Trophoblast cell (in vitro differentiated cells and primary cell): Measurements from ENCODE around the gene VSTM4.

Experiments
- DNase-seq, 2 donors: peaks; one replicate each; pipeline ENCODE4 v3.0.0-alpha.2; 2016
- H2AFZ ChIP-seq: 2 replicates; pipeline ENCODE4 v1.6.1; 2013; ENCODE audit warnings: low read length, moderate library complexity, mild to moderate bottlenecking; ENCODE audit not compliant: insufficient read depth, poor library complexity
- H2AK5ac ChIP-seq: 2 replicates; pipeline ENCODE4 v1.6.1; 2013; ENCODE audit warnings: mild to moderate bottlenecking, low read length
- H2BK120ac ChIP-seq: 2 replicates; pipeline ENCODE4 v1.6.1; 2013; ENCODE audit warnings: low read length, mild to moderate bottlenecking, moderate library complexity; ENCODE audit not compliant: insufficient read depth, poor library complexity
- H2BK12ac ChIP-seq: 2 replicates; pipeline ENCODE4 v1.6.1; 2013; ENCODE audit warnings: mild to moderate bottlenecking, low read length, moderate library complexity
- H2BK5ac ChIP-seq: 2 replicates; pipeline ENCODE4 v1.6.1; 2013; ENCODE audit warnings: low read length, low read depth, moderate library complexity, mild to moderate bottlenecking; ENCODE audit not compliant: poor library complexity
- H3K14ac ChIP-seq: 2 replicates; pipeline ENCODE4 v1.6.1; 2013; ENCODE audit warnings: mild to moderate bottlenecking, low read length
- H3K18ac ChIP-seq: 2 replicates; pipeline ENCODE4 v1.6.1; 2013; ENCODE audit warnings: mild to moderate bottlenecking, low read length
- H3K23ac ChIP-seq: 2 replicates; pipeline ENCODE4 v1.6.1; 2013; ENCODE audit warnings: low read length
- H3K27ac ChIP-seq: 2 replicates; pipeline ENCODE4 v1.5.1; 2013; ENCODE audit warnings: low read depth, mild to moderate bottlenecking, inconsistent platforms, low read length, moderate library complexity
- H3K27me3 ChIP-seq: 2 replicates; pipeline ENCODE4 v1.6.1; 2013; ENCODE audit warnings: inconsistent platforms, mild to moderate bottlenecking, low read length, moderate library complexity; ENCODE audit not compliant: insufficient read depth
- H3K36me3 ChIP-seq, 2 experiments: 1 replicate in 1 of 2; 2 replicates in 1 of 2; pipeline ENCODE4 v1.6.1; 2013; ENCODE audit warnings: low read length in 2 of 2, mild to moderate bottlenecking in 2 of 2, moderate library complexity in 1 of 2; ENCODE audit not compliant: insufficient read depth in 2 of 2, control insufficient read depth in 1 of 2
- H3K4ac ChIP-seq: 2 replicates; pipeline ENCODE4 v1.6.1; 2013; ENCODE audit warnings: low read depth, mild to moderate bottlenecking, low read length, moderate library complexity
- H3K4me1 ChIP-seq, 2 experiments: 1 replicate in 1 of 2; 2 replicates in 1 of 2; pipeline ENCODE4 v1.6.1; 2013; ENCODE audit warnings: low read length in 2 of 2, mild to moderate bottlenecking in 2 of 2, moderate library complexity in 1 of 2; ENCODE audit not compliant: insufficient read depth in 2 of 2, control insufficient read depth in 1 of 2
- H3K4me2 ChIP-seq: 2 replicates; pipeline ENCODE4 v1.6.1; 2013; ENCODE audit warnings: inconsistent platforms, mild to moderate bottlenecking, low read length, moderate library complexity
- H3K4me3 ChIP-seq: 2 replicates; pipeline ENCODE4 v1.5.1; 2013; ENCODE audit warnings: mild to moderate bottlenecking, low read depth, low read length, inconsistent platforms
- H3K79me1 ChIP-seq: one replicate; pipeline ENCODE4 v1.6.1; 2013; ENCODE audit warnings: low read length
- H3K79me2 ChIP-seq: 2 replicates; pipeline ENCODE4 v1.6.1; 2013; ENCODE audit warnings: low read length, mild to moderate bottlenecking; ENCODE audit not compliant: control insufficient read depth, insufficient read depth, poor library complexity
- H3K9ac ChIP-seq: 2 replicates; pipeline ENCODE4 v1.6.1; 2013; ENCODE audit warnings: mild to moderate bottlenecking, low read length
- H3K9me3 ChIP-seq: 2 replicates; pipeline ENCODE4 v1.6.1; 2013; ENCODE audit warnings: low read depth, mild to moderate bottlenecking, control low read depth, inconsistent platforms, low read length; ENCODE audit not compliant: insufficient read depth
- H4K12ac ChIP-seq: 2 replicates; pipeline ENCODE4 v1.6.1; 2013; ENCODE audit warnings: low read depth, mild to moderate bottlenecking, low read length, moderate library complexity
- H4K8ac ChIP-seq: 2 replicates; pipeline ENCODE4 v1.6.1; 2013; ENCODE audit warnings: low read depth, mild to moderate bottlenecking, low read length, moderate library complexity
- H4K91ac ChIP-seq: one replicate; pipeline ENCODE4 v1.6.1; 2013; ENCODE audit warnings: low read depth, mild to moderate bottlenecking, low read length, moderate library complexity
- whole genome bisulfite sequencing: extraction: QIAGEN DNeasy Blood & Tissue Kit; methylation state at CpG from one replicate; pipeline ENCODE4 v1.1.7; 2013; ENCODE audit warnings: missing lambda C conversion rate; ENCODE audit not compliant: insufficient read length, insufficient coverage; ENCODE audit errors: extremely low coverage; 5-methylcytosine and 5-hydroxymethylcytosine counted together

The VSTM4 gene

DNA sequence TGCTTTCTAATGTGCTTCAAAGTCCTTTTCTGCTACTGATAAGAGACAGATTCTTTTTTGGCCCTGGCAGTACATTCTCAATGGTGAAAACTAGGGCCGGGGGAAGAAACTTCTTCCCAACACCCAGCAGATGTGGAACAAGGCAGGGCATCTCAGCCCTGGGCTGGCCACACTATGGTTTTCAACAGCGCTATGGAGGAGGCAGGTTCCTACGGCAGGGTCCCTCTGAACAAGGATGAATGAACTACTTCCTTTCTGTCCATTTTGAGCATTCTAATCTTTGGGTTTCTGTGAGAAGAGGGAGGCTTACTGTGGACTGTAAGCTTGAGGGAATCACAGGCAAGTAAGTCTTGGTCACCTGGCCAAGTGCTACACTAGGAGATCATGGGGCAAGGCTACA is 78.7 kb downstream of the VSTM4 start:
- Histone ChIP-seq H3K27ac (no peak overlapping the region), H3K79me1 (no peaks in the 10 kb centered on the region), H3K4me3 (no peak overlapping the region), H3K14ac (no peak overlapping the region), H2BK120ac (no peak overlapping the region), H2BK12ac (no peak overlapping the region), H3K36me3 (no peaks in the 10 kb centered on the region), H3K27me3 (no peaks in the 10 kb centered on the region), H2BK5ac (no peak overlapping the region), H3K4ac (no peak overlapping the region), H3K4me1 (no peaks in the 10 kb centered on the region), H3K23ac (no peak overlapping the region), H3K9ac (no peak overlapping the region), H4K8ac (no peak overlapping the region), H3K18ac (no peak overlapping the region), H3K79me2 (no peaks in the 10 kb centered on the region), H4K91ac (no peak overlapping the region), H2AK5ac (no peak overlapping the region), H3K4me2 (no peak overlapping the region), H3K9me3 (peaks cover 2% of the 10 kb centered on the region), H4K12ac (no peak overlapping the region), H2AFZ (no peak overlapping the region)
- no peak for DNase-seq
- WGBS, result no CpG with 5 or more reads among the region's 3 CpGs

GRCh38 chr10:49035920-49036319 is 79.4 kb downstream of the VSTM4 start:
- H3K79me2 ChIP-seq, result no peaks in the 10 kb centered on the region
- no peak overlapping the region for H3K23ac ChIP-seq
- H3K79me1 ChIP-seq, result no peaks in the 10 kb centered on the region
- H3K18ac ChIP-seq, result no peak overlapping the region
- H4K8ac ChIP-seq, result no peak overlapping the region
- no peak for DNase-seq
- WGBS, result no CpG with 5 or more reads among the region's 8 CpGs
- H3K4me1 ChIP-seq, result no peaks in the 10 kb centered on the region
- H2BK120ac ChIP-seq, result no peak overlapping the region
- H3K36me3 ChIP-seq, result no peaks in the 10 kb centered on the region
- H3K27ac ChIP-seq, result no peak overlapping the region
- H2BK12ac ChIP-seq, result no peak overlapping the region
- no peak overlapping the region for H2BK5ac ChIP-seq
- no peak overlapping the region for H4K91ac ChIP-seq
- H4K12ac ChIP-seq, result no peak overlapping the region
- no peaks in the 10 kb centered on the region for H3K27me3 ChIP-seq
- H2AK5ac ChIP-seq, result no peak overlapping the region
- H3K9ac ChIP-seq, result no peak overlapping the region
- H3K4ac ChIP-seq, result no peak overlapping the region
- H3K4me3 ChIP-seq, result no peak overlapping the region
- no peak overlapping the region for H2AFZ ChIP-seq
- H3K4me2 ChIP-seq, result no peak overlapping the region
- peaks cover 2% of the 10 kb centered on the region for H3K9me3 ChIP-seq
- no peak overlapping the region for H3K14ac ChIP-seq

GRCh38 chr10:49034925-49035324 is 80.4 kb downstream of the VSTM4 start:
- H2BK12ac ChIP-seq, result no peak overlapping the region
- H3K9me3 ChIP-seq, result peaks cover 2% of the 10 kb centered on the region
- H3K18ac ChIP-seq, result no peak overlapping the region
- H3K27me3 ChIP-seq, result no peaks in the 10 kb centered on the region
- H4K12ac ChIP-seq, result no peak overlapping the region
- no peak overlapping the region for H4K91ac ChIP-seq
- no peaks in the 10 kb centered on the region for H3K36me3 ChIP-seq
- H2AK5ac ChIP-seq, result no peak overlapping the region
- H3K79me2 ChIP-seq, result no peaks in the 10 kb centered on the region
- H3K4me2 ChIP-seq, result no peak overlapping the region
- DNase-seq, result no peak
- no peaks in the 10 kb centered on the region for H3K4me1 ChIP-seq
- no peak overlapping the region for H3K27ac ChIP-seq
- H3K79me1 ChIP-seq, result no peaks in the 10 kb centered on the region
- peak overlapping the region; percentile 27 for H3K4me3 ChIP-seq
- WGBS, result no CpG with 5 or more reads among the region's 6 CpGs
- H3K4ac ChIP-seq, result no peak overlapping the region
- H2BK5ac ChIP-seq, result no peak overlapping the region
- no peak overlapping the region for H3K14ac ChIP-seq
- H4K8ac ChIP-seq, result no peak overlapping the region
- H2AFZ ChIP-seq, result no peak overlapping the region
- H3K23ac ChIP-seq, result no peak overlapping the region
- no peak overlapping the region for H3K9ac ChIP-seq
- H2BK120ac ChIP-seq, result no peak overlapping the region

DNA sequence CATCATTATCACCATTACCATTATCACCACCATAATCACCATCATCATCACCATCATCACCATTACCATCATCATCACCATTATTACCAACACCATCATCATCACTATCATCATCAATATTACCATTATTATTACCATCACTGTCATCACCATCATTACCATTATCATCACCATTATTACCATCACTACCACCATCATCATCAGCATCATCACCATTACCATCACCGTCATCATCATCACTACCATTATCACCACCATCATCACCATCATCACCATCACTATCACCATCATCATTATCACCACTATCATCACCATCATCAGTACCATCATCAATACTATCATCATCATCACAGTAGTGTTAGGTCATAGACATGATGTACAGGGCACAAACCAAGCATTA is 81.4 kb downstream of the VSTM4 start:
- Histone ChIP-seq H2BK120ac (no peak overlapping the region), H3K14ac (no peak overlapping the region), H2BK12ac (no peak overlapping the region), H3K9me3 (peaks cover 2% of the 10 kb centered on the region), H3K27me3 (no peaks in the 10 kb centered on the region), H3K79me2 (no peaks in the 10 kb centered on the region), H3K4ac (no peak overlapping the region), H3K27ac (no peak overlapping the region), H2AFZ (no peak overlapping the region), H3K9ac (no peak overlapping the region), H3K4me3 (no peak overlapping the region), H4K91ac (no peak overlapping the region), H3K18ac (no peak overlapping the region), H2BK5ac (no peak overlapping the region), H3K23ac (no peak overlapping the region), H4K8ac (no peak overlapping the region), H3K4me2 (no peak overlapping the region), H3K36me3 (no peaks in the 10 kb centered on the region), H3K79me1 (no peaks in the 10 kb centered on the region), H4K12ac (no peak overlapping the region), H2AK5ac (no peak overlapping the region), H3K4me1 (no peaks in the 10 kb centered on the region)
- DNase-seq, result no peak
- no CpG with 5 or more reads among the region's 1 CpG for WGBS
